GM19023 (cell line): Measurements from ENCODE around the gene NBEAL1.
"Not testable (repeated sequence)": the region's sequence is repeated elsewhere in the genome, so short reads cannot be mapped to it uniquely, and the experiment has no call there.

Source experiments
- ATAC-seq: cut with Tn5 transposase; IDR thresholded peaks from one replicate; pipeline ENCODE4 v1.9.1; 2021; ENCODE audit warnings: mild to moderate bottlenecking, moderate library complexity; ENCODE audit not compliant: unreplicated experiment

The NBEAL1 gene

DNA sequence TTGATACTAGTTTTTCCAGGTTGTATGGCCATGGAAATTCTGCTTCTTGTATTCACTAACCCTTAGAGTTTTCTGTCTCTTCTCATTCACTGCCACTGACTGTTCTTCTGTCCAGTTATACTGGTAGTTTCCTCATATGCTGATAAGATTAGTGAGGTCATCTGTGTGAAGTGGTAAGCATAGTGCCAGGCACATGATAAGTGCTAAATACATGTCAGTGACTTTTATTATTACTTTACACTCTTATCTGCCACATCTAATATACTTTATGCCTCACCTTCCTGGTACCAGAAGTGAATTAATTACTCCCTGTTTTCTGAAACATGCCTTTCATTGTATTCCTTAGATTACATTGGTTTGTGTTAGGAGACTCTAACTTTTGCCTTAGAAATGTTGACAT, 91.3 kb downstream of the NBEAL1 start:
- no peak for ATAC-seq

DNA sequence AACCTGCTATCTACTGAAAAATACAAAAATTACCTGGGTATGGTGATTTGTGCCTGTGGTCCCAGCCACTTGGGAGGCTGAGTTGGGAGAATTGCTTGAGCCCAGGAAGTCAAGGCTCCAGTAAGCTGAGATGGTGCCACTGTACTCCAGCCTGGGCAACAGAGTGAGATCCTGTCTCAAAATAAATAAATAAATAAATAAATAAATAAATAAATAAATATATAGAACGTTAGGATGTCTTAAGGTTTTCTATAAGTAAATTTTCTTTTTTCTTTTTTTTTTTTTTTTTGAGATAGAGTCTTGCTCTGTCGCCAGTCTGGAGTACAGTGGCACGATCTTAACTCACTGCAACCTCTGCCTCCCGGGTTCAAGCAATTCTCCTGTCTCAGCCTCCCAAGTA, 95.8 kb downstream of the NBEAL1 start:
- not testable (repeated sequence) for ATAC-seq

DNA sequence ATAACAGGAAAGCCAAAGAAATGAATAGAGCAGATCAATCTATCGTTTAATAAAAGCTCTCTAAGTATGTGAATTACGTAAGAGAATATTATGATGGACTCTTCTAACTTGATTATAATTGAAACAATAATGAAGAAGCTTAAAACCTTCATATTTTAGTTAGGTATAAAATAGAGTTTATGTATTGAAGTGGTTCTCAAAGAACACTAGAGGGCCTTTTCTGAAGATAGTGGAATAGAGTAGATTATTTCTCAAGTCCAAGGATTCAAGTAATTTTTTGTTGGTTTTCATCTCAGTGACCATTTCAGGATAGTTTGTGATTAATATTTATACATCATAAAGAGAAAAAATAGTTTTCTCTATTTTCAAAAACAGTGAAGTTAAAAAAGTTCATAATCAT, 97.7 kb downstream of the NBEAL1 start:
- no peak for ATAC-seq

DNA sequence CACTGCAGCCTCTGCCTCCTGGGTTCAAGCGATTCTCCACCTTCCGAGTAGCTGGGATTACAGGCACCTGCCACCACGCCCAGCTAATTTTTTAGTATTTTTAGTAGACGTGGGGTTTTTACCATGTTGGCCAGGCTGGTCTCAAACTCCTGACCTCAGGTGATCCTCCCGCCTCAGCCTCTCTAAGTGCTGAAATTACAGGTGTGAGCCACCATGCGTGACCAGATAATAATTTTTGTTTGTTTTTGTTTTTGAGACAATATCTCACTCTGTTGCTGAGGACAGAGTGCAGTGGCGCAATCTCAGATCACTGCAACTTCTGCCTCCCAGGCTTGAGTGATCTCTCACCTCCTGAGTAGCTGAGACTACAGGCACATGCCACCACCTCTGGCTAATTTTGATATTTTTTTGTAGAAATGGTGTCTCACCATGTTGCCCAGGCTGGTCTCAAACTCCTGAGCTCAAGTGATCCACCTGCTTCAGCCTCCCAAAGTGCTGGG, 100.6 kb downstream of the NBEAL1 start:
- not testable (repeated sequence) for ATAC-seq

- ATAC-seq: no peak
Measured at GRCh38 chr2:203122317-203122986, 107.8 kb downstream of the NBEAL1 start.

- no peak for ATAC-seq
Measured at GRCh38 chr2:203126996-203127395, 112.3 kb downstream of the NBEAL1 start.

DNA sequence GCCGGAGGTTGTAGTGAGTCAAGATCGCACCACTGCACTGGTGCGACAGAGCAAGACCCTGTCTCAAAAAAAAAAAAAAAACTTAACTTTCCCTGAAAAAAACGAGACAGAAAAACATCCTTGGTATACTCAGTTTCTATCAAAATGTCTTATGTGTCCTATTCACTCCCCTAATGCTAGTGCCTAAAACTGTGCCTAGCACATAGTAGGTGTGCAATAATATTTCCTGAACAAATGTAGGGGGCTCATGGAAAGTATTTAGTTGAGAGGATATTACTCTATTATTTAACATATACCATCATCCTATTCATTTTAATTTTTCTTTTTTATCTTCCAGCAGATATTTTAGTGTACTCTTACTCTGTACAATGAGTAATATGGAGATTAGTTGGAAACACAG, 120.4 kb downstream of the NBEAL1 start:
- ATAC-seq: no peak

DNA sequence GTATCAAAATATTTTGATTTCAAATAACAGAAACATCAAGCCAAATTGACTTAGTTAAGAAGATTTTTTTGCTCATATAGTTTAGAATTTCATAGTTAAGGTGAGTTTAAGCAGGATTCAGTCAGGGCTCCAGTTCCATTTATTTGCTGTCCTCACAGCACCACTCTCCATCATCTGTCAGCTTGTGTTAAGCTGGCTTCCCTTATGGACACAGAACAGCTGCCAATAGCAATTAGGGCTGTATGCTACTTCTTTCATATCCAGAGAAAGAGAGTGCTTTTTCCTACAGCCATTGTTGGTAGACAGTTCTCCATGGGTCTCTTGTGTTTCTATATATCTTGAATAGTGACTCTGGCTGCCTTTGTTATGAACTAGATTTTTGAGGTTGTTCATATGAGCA, 128.7 kb downstream of the NBEAL1 start:
- no peak for ATAC-seq

DNA sequence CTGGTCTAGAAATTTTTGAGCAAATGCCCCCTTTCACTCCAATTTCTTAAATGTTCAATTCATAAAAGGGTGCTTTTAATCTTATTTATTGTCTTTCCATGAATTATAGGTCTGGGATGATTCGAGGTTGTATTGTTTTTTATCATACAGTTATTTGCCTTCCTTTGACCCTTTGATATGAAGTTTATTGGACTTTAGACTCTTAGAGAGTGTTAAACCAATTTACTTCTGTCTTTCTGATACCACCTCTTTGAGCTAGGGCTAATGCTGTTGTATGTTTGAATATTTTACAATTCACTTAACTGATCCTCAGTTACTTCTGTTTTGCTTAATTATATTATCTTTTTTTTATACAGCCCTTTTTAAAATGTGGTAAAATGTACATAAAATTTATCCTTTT, 134.5 kb downstream of the NBEAL1 start:
- no peak for ATAC-seq

GRCh38 chr2:203155406-203155805, 140.7 kb downstream of the NBEAL1 start:
- ATAC-seq: no peak

DNA sequence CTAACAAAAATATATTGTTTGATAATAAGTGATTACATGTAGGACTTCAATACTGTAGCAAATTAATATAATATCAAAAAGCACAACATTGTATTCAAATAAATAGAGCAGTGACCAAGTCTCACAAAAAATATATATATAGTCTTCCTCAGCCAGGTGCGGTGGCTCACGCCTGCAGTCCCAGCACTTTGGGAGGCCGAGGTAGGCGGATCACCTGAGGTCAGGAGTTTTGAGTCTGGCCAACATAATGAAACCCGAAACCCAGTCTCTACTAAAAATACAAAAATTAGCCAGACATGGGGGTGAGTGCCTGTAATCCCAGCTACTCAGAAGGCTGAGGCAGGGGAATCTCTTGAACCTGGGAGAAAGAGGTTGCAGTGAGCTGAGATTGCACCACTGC, 148.0 kb downstream of the NBEAL1 start:
- not testable (repeated sequence) for ATAC-seq

GRCh38 chr2:203164311-203164935, 149.7 kb downstream of the NBEAL1 start:
- no peak for ATAC-seq

DNA sequence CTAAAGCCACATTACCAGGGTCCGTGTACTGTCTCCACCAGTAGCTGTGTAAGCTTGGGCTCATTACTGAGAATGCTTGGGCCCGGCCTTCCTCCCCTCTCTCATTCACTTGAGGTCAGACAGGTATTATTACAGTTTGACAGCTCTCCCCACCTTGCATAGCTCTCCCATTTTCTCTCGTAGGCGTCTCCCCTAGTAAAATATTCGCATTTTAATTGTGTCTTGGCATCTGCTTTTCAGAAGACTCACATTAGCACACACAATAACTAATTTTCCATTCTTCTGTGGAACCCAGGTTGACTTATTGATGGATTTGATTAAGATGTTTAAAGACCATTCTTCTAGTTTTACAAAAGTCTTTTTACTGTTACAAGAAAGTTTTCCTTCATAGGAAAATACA, 153.1 kb downstream of the NBEAL1 start:
- no peak for ATAC-seq

GRCh38 chr2:203170502-203170901, 155.8 kb downstream of the NBEAL1 start:
- ATAC-seq: no peak

GRCh38 chr2:203175371-203175770, 160.7 kb downstream of the NBEAL1 start:
- ATAC-seq: no peak

DNA sequence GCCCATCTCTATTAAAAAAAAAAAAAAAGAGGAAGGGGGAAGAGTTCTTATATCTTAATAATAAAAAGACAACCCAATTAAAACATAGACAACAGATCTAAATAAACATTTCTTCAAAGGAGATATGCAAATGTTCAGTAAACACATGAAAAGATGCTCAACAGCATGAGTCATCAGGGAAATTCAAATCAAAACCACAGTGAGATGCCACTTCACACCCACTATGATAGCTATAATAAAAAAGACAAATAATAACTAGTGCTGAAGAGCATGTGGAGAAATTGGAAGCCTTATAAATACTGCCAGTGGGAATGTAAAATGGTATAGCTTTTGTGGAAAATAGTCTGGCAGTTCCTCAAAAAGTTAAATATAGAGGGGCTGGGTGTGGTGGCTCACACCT, 162.7 kb downstream of the NBEAL1 start:
- no peak for ATAC-seq

DNA sequence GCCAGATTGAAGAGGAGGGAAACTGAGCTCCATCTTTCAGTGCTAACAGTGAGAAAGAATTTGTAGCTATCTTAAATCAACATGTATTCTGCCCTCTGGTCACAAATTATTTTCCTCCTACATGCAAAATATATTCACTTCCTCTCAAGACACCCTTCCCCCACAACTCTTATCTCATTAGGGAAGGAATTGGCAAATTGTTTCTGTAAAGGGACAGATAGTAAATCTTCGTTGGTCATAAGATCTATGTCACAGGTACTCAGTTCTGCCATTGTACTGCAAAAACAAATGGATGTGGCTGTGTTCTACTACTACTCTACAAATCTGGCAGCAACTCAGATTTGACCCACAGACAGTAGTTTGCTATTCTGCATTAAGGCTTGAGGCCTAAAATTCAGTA, 171.2 kb downstream of the NBEAL1 start:
- no peak for ATAC-seq

DNA sequence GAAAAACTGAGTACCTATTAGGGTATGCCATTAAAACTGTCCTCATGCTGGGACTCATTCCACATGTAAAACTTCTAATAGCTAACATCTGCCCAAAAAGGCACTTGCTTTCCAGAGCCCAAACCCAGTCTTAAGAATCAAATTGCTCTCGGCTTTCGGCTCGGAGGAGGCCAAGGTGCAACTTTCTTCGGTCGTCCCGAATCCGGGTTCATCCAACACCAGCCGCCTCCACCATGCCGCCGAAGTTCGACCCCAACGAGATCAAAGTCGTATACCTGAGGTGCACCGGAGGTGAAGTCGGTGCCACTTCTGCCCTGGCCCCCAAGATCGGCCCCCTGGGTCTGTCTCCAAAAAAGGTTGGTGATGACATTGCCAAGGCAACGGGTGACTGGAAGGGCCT, 175.9 kb downstream of the NBEAL1 start:
- not testable (repeated sequence) for ATAC-seq

GRCh38 chr2:203191026-203191425, 176.4 kb downstream of the NBEAL1 start:
- ATAC-seq: not testable (repeated sequence)

- no peak for ATAC-seq
Measured at GRCh38 chr2:203191961-203192360, 177.3 kb downstream of the NBEAL1 start.

- ATAC-seq: no peak
Measured at GRCh38 chr2:203195331-203196036, 180.8 kb downstream of the NBEAL1 start.

DNA sequence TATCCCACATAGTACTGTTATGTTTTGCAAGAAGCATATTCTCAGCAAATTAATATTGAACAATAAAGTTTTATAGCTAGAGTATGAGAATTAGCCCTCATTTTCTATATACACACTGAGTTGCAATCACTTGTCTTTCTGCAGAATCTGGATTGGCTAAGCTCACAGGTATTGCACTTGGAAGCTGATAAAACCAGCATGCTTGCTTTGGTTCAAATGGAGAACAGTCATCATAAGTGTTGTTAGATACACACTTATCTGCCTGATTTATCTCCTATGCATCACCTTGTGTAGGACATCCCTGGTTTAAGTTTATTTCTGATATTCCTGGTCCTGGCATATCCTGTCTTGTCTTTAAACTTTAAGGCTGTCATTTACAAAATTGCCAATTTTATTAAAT, 186.2 kb downstream of the NBEAL1 start:
- no peak for ATAC-seq
